ENCODE measurements around the gene AUH. TPM values are rescaled to one million over a fixed set of nuclear protein-coding genes. Genes with fewer than 3 reads are reported as not detected.
A peak's percentile ranks its signal among the peaks of the same experiment; 100 is the strongest.

The AUH gene
- total RNA-seq, 1 experiment from 2014 or later = 29.0 TPM

DNA sequence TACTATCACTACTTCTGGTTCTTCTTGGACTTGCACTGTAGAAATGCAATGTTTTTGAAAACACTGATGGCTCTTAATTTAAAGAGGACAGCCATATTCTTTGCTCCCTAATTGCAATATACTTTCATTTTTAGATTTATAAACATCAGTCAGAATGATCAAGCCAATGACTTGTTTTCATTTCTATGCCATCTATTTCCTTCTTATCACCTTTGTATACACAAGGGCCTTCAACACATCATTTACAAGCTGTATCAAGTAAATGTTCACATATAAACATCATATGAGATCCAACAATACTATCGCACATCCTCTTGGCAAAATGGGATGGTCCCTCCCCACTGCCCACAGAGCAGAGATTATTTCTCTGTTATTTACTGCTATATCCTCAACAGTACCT, 24.9 kb downstream of the AUH start:
- no peak for TF ChIP-seq YY1 (IDR thresholded peaks at IDR 0.05; ENCODE audit: extremely low read depth, insufficient replicate concordance, low read depth, low read length)
- TF ChIP-seq SRF (IDR thresholded peaks at IDR 0.05; ENCODE audit: low read depth) = no peak
- no peak for TF ChIP-seq CBX3 (IDR thresholded peaks at IDR 0.05; ENCODE audit: low read depth)
- Histone ChIP-seq H3K27ac (ENCODE audit: low read depth, low read length) (no peak overlapping the region), H3K4me1 (ENCODE audit: control insufficient read depth in 1 of 2, insufficient read depth in 2 of 2, low read length in 2 of 2) (peaks cover 0 to 6% of the 10 kb centered on the region in 2 experiments; a peak in 1 of 4 replicates), H3K4me2 (ENCODE audit: low read length) (no peak overlapping the region), H3K9me3 (ENCODE audit: control insufficient read depth in 1 of 2, insufficient read depth in 1 of 2, low read depth in 1 of 2, low read length in 2 of 2) (no peaks in the 10 kb centered on the region), H3K9ac (ENCODE audit: low read length) (no peak overlapping the region), H3K36me3 (ENCODE audit: control insufficient read depth in 1 of 2, insufficient read depth in 2 of 2, low read length in 2 of 2) (peaks cover 0 to 4% of the 10 kb centered on the region in 2 experiments; a peak in 1 of 4 replicates), H2AFZ (ENCODE audit: low read depth, low read length, poor library complexity, severe bottlenecking) (no peak overlapping the region), H3K27me3 (ENCODE audit: insufficient read depth, low read length) (no peaks in the 10 kb centered on the region), H3K79me2 (ENCODE audit: insufficient read depth, low read length) (no peaks in the 10 kb centered on the region), H3K9me2 (ENCODE audit: insufficient read depth) (no peaks in the 10 kb centered on the region), H3K4me3 (replicated peaks in 1 of 2; ENCODE audit: low read depth in 1 of 2, low read length in 2 of 2) (no peak overlapping the region), H4K20me1 (ENCODE audit: insufficient read depth) (no peaks in the 10 kb centered on the region)
- DNase-seq (ENCODE audit: low read depth, low spot score) (no peak), ATAC-seq (no peak)
- POLR2A ChIA-PET = no interaction called here
- CTCF ChIA-PET = no interaction called here
- intact Hi-C loops (cut with micrococcal nuclease) = no loop called here
- RAD21 ChIA-PET (ENCODE audit: low non-redundant PET in 1 of 2, low total read pairs in 2 of 2, uncharacterized antibody in 2 of 2, unreplicated experiment in 2 of 2) = no interaction called here
- BruUV-seq (replicated peaks) = no TSS peak

DNA sequence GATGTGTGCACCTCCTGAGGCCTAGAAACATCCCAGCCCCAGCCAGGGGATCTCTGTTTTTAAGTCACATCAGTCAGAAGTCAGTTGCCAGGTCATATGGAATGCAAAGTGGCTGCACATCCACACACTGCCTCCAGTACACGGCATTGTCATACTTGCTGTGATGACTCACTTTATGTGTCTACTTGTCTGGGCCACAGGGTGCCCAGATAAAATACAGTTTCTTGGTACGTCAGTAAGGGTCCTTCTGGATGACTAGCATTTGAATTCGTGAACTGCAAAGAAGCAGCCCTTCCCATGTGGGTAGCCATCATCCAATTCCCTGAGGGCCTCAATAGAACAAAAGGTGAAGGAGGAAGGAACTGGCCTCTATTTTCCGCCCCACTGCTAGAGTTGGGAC, 27.7 kb downstream of the AUH start:
- no peaks in the 10 kb centered on the region for H3K9me2 ChIP-seq (ENCODE audit: insufficient read depth)
- no peak overlapping the region for H3K9ac ChIP-seq (ENCODE audit: low read length)
- no peak overlapping the region for H3K4me2 ChIP-seq (ENCODE audit: low read length)
- H2AFZ ChIP-seq (ENCODE audit: low read depth, low read length, poor library complexity, severe bottlenecking) = no peak overlapping the region
- TF ChIP-seq, protein P1, sequence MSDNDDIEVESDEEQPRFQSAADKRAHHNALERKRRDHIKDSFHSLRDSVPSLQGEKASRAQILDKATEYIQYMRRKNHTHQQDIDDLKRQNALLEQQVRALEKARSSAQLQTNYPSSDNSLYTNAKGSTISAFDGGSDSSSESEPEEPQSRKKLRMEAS (IDR thresholded peaks at IDR 0.05) = no peak
- no peak for TF ChIP-seq TCF7L2 (IDR thresholded peaks at IDR 0.05; ENCODE audit: borderline replicate concordance, extremely low read depth, insufficient read depth, insufficient read length)
- TF ChIP-seq ELF1 (IDR thresholded peaks at IDR 0.05; ENCODE audit: borderline replicate concordance, low read depth) = no peak
- TF ChIP-seq EZH2phosphoT487 (IDR thresholded peaks at IDR 0.05; ENCODE audit: borderline replicate concordance) = no peak
- TF ChIP-seq CBX3 (IDR thresholded peaks at IDR 0.05; ENCODE audit: low read depth) = no peak
- TF ChIP-seq, protein P2, sequence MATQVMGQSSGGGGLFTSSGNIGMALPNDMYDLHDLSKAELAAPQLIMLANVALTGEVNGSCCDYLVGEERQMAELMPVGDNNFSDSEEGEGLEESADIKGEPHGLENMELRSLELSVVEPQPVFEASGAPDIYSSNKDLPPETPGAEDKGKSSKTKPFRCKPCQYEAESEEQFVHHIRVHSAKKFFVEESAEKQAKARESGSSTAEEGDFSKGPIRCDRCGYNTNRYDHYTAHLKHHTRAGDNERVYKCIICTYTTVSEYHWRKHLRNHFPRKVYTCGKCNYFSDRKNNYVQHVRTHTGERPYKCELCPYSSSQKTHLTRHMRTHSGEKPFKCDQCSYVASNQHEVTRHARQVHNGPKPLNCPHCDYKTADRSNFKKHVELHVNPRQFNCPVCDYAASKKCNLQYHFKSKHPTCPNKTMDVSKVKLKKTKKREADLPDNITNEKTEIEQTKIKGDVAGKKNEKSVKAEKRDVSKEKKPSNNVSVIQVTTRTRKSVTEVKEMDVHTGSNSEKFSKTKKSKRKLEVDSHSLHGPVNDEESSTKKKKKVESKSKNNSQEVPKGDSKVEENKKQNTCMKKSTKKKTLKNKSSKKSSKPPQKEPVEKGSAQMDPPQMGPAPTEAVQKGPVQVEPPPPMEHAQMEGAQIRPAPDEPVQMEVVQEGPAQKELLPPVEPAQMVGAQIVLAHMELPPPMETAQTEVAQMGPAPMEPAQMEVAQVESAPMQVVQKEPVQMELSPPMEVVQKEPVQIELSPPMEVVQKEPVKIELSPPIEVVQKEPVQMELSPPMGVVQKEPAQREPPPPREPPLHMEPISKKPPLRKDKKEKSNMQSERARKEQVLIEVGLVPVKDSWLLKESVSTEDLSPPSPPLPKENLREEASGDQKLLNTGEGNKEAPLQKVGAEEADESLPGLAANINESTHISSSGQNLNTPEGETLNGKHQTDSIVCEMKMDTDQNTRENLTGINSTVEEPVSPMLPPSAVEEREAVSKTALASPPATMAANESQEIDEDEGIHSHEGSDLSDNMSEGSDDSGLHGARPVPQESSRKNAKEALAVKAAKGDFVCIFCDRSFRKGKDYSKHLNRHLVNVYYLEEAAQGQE (IDR thresholded peaks at IDR 0.05; ENCODE audit: low read depth) = no peak
- TF ChIP-seq, protein P3, sequence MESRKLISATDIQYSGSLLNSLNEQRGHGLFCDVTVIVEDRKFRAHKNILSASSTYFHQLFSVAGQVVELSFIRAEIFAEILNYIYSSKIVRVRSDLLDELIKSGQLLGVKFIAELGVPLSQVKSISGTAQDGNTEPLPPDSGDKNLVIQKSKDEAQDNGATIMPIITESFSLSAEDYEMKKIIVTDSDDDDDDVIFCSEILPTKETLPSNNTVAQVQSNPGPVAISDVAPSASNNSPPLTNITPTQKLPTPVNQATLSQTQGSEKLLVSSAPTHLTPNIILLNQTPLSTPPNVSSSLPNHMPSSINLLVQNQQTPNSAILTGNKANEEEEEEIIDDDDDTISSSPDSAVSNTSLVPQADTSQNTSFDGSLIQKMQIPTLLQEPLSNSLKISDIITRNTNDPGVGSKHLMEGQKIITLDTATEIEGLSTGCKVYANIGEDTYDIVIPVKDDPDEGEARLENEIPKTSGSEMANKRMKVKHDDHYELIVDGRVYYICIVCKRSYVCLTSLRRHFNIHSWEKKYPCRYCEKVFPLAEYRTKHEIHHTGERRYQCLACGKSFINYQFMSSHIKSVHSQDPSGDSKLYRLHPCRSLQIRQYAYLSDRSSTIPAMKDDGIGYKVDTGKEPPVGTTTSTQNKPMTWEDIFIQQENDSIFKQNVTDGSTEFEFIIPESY (IDR thresholded peaks at IDR 0.05; ENCODE audit: extremely low read depth, insufficient replicate concordance, low read length) = no peak
- DNase-seq (ENCODE audit: low read depth, low spot score) = no peak
- H3K36me3 ChIP-seq (ENCODE audit: control insufficient read depth in 1 of 2, insufficient read depth in 2 of 2, low read length in 2 of 2) = no peaks in the 10 kb centered on the region
- no peaks in the 10 kb centered on the region for H3K9me3 ChIP-seq (ENCODE audit: control insufficient read depth in 1 of 2, insufficient read depth in 1 of 2, low read depth in 1 of 2, low read length in 2 of 2)
- no peaks in the 10 kb centered on the region for H4K20me1 ChIP-seq (ENCODE audit: insufficient read depth)
- H3K79me2 ChIP-seq (ENCODE audit: insufficient read depth, low read length) = no peaks in the 10 kb centered on the region; the same call in 1 of the 2 replicates
- CTCF ChIA-PET = no interaction called here
- RAD21 ChIA-PET (ENCODE audit: low non-redundant PET in 1 of 2, low total read pairs in 2 of 2, uncharacterized antibody in 2 of 2, unreplicated experiment in 2 of 2) = no interaction called here
- intact Hi-C loops (cut with micrococcal nuclease) = no loop called here
- no peak overlapping the region for H3K4me3 ChIP-seq (replicated peaks in 1 of 2; ENCODE audit: low read depth in 1 of 2, low read length in 2 of 2)
- peak; percentile 63; the same call in 1 of the 2 replicates for ATAC-seq
- peaks cover 0 to 6% of the 10 kb centered on the region in 2 experiments; a peak in 1 of 4 replicates for H3K4me1 ChIP-seq (ENCODE audit: control insufficient read depth in 1 of 2, insufficient read depth in 2 of 2, low read length in 2 of 2)
- POLR2A ChIA-PET = no interaction called here
- no peaks in the 10 kb centered on the region for H3K27me3 ChIP-seq (ENCODE audit: insufficient read depth, low read length)
- H3K27ac ChIP-seq (ENCODE audit: low read depth, low read length) = no peak overlapping the region
- no TSS peak for BruUV-seq (replicated peaks)

Measured in HCT116 (cell line).